Endothelial cell of umbilical vein (primary cell): ENCODE measurements around the gene TENT4A. TPM values are rescaled to one million over a fixed set of nuclear protein-coding genes. Genes with fewer than 3 reads are reported as not detected.

Experiments used
- BruUV-seq: library from RNA; stranded (reverse); fragments of 400-500 nt; replicated peaks from 2 replicates; lab custom pipeline; 2021; lab: Mats Ljungman, UMichigan
- CTCF ChIA-PET: fragments of 300-600, 350-600 bp; sonication (Branson Sonifier 250); formaldehyde crosslinking; loops from one replicate; lab custom pipeline; 2021; ENCODE audit warnings: antibody characterized with exemption, inconsistent platforms; lab: Charles Lee
- POLR2A ChIA-PET: fragments of 300-600, 350-600 bp; sonication (Branson Sonifier 250); formaldehyde crosslinking; loops from one replicate; lab custom pipeline; 2021; ENCODE audit warnings: antibody characterized with exemption, inconsistent platforms; lab: Charles Lee
- DNase-seq: peaks from one replicate; pipeline ENCODE4 v3.0.0-alpha.2; 2011; ENCODE audit warnings: low read depth, low spot score
- FAIRE-seq: peaks from 2 replicates; lab custom pipeline; 2011; peaks lifted over from hg19 to GRCh38; lab: Jason Lieb, UNC
- H2AFZ ChIP-seq: 2 replicates; pipeline ENCODE4 v1.6.0; 2012; ENCODE audit warnings: low read depth, low read length, control low read depth, inconsistent platforms
- H3K27ac ChIP-seq: 2 replicates; pipeline ENCODE4 v1.5.1; 2011; ENCODE audit warnings: low read depth, mild to moderate bottlenecking, control low read depth, low read length, moderate library complexity; ENCODE audit not compliant: insufficient read depth
- H3K27me3 ChIP-seq, 2 experiments: 2 replicates each; pipeline versions ENCODE4 v1.6.0 to v1.6.1; 2011; ENCODE audit warnings: low read length in 2 of 2, mixed read lengths in 1 of 2; ENCODE audit not compliant: control insufficient read depth in 2 of 2, insufficient read depth in 2 of 2
- H3K36me3 ChIP-seq, 2 experiments: 2 replicates in 1 of 2; 3 replicates in 1 of 2; pipeline ENCODE4 v1.5.1; 2011; ENCODE audit warnings: low read length in 2 of 2, mild to moderate bottlenecking in 1 of 2, moderate library complexity in 1 of 2; ENCODE audit not compliant: control insufficient read depth in 2 of 2, insufficient read depth in 2 of 2; ENCODE audit errors: extremely low read depth in 1 of 2
- H3K4me1 ChIP-seq: 3 replicates; pipeline ENCODE4 v1.5.1; 2011; ENCODE audit warnings: mild to moderate bottlenecking, low read length; ENCODE audit not compliant: control insufficient read depth, insufficient read depth; ENCODE audit errors: extremely low read depth
- H3K4me2 ChIP-seq: 2 replicates; pipeline ENCODE4 v1.6.1; 2011; ENCODE audit warnings: low read length, control low read depth, mixed read lengths; ENCODE audit not compliant: insufficient read depth
- H3K4me3 ChIP-seq, 3 experiments: fragments of 200-600 bp in 1 of 3; sonication (generic), shearing (Covaris generic) in 1 of 3; replicated peaks in 1 of 3; 2 replicates each; pipeline ENCODE4 v1.5.1; 2011 to 2016; ENCODE audit warnings: control low read depth in 3 of 3, low read length in 3 of 3, mild to moderate bottlenecking in 2 of 3, inconsistent platforms in 1 of 3, low read depth in 1 of 3, moderate library complexity in 1 of 3; ENCODE audit not compliant: insufficient read depth in 1 of 3
- H3K79me2 ChIP-seq: 2 replicates; pipeline ENCODE4 v1.6.0; 2012; ENCODE audit warnings: low read length, inconsistent platforms; ENCODE audit not compliant: control insufficient read depth, insufficient read depth
- H3K9ac ChIP-seq: replicated peaks from 2 replicates; pipeline ENCODE3; 2011; ENCODE audit warnings: low read length, control low read depth; ENCODE audit not compliant: insufficient read depth; ENCODE audit errors: extremely low read depth
- H3K9me1 ChIP-seq: replicated peaks from 3 replicates; pipeline ENCODE4 v1.6.0; 2011; ENCODE audit warnings: mild to moderate bottlenecking, low read length; ENCODE audit not compliant: control insufficient read depth, insufficient read depth; ENCODE audit errors: extremely low read depth
- H3K9me3 ChIP-seq: replicated peaks from 2 replicates; pipeline ENCODE4 v1.5.1; 2012; ENCODE audit warnings: low read length, inconsistent platforms; ENCODE audit not compliant: control insufficient read depth, insufficient read depth
- H4K20me1 ChIP-seq: replicated peaks from 2 replicates; pipeline ENCODE3; 2011; ENCODE audit warnings: mild to moderate bottlenecking, low read length; ENCODE audit not compliant: control insufficient read depth, insufficient read depth; ENCODE audit errors: extremely low read depth
- CTCF ChIP-seq, 2 donors: IDR thresholded peaks; 1 replicate in 1 of 2; 2 replicates in 1 of 2; pipeline ENCODE4 v1.5.1; 2011; ENCODE audit warnings: low read length in 2 of 2, mild to moderate bottlenecking in 2 of 2, moderate library complexity in 2 of 2, control low read depth in 1 of 2, inconsistent platforms in 1 of 2, low read depth in 1 of 2; ENCODE audit not compliant: insufficient read depth in 1 of 2; ENCODE audit errors: extremely low read depth in 1 of 2
- EZH2 ChIP-seq: IDR thresholded peaks from 2 replicates; pipeline ENCODE4 v1.6.1; 2012; ENCODE audit warnings: borderline replicate concordance, low read depth, mild to moderate bottlenecking, moderate library complexity, low read length, inconsistent platforms; ENCODE audit not compliant: severe bottlenecking
- FOS ChIP-seq: IDR thresholded peaks from 2 replicates; pipeline ENCODE4 v1.6.1; 2011; ENCODE audit warnings: mild to moderate bottlenecking, low read length, moderate library complexity, borderline replicate concordance; ENCODE audit not compliant: insufficient read depth
- GATA2 ChIP-seq: IDR thresholded peaks from 2 replicates; pipeline ENCODE4 v1.7.0; 2011; ENCODE audit warnings: low read depth, mild to moderate bottlenecking, moderate library complexity, mixed read lengths, low read length; ENCODE audit not compliant: insufficient read length, insufficient read depth
- JUN ChIP-seq: IDR thresholded peaks from 2 replicates; pipeline ENCODE4 v1.6.1; 2011; ENCODE audit warnings: borderline replicate concordance, low read depth; ENCODE audit not compliant: insufficient read length, insufficient read depth
- MAX ChIP-seq: IDR thresholded peaks from 2 replicates; pipeline ENCODE4 v1.6.1; 2011; ENCODE audit not compliant: insufficient read depth, insufficient read length
- MYC ChIP-seq: IDR thresholded peaks from one replicate; pipeline ENCODE4 v1.6.1; 2011; ENCODE audit warnings: mild to moderate bottlenecking, low read depth, low read length
- POLR2A ChIP-seq: IDR thresholded peaks from 2 replicates; pipeline ENCODE4 v1.6.1; 2012; ENCODE audit warnings: low read depth, mild to moderate bottlenecking, control low read depth, low read length
- POLR2AphosphoS5 ChIP-seq: IDR thresholded peaks from 2 replicates; pipeline ENCODE4 v1.6.1; 2012; ENCODE audit warnings: low read depth, mild to moderate bottlenecking, control low read depth, low read length, moderate library complexity; ENCODE audit not compliant: insufficient read depth
- dilution Hi-C: fragments of 300-500 bp; cut with MboI; formaldehyde crosslinking; loops from one replicate; pipeline ENCODE4 v1.15.0; 2019; ENCODE audit warnings: low sequenced_read_pairs; ENCODE audit not compliant: extremely low pct_ligation_motif_present
- intact Hi-C: fragments of 100-400 bp; cut with micrococcal nuclease; formaldehyde crosslinking; loops from one replicate; pipeline ENCODE4 v1.10.0; 2022
- polyA plus RNA-seq, 4 experiments: library from polyadenylated mRNA; depleted of rRNA in 3 of 4; stranded (reverse) in 3 of 4; unstranded in 1 of 4; fragments of >200 nt; gene quantifications; 2 replicates each; pipeline versions ENCODE4 v1.2.1 to v1.2.3, GENCODE V29; 2011 to 2012; ENCODE audit warnings: missing spikeins in 1 of 4
- total RNA-seq: library from RNA; stranded (reverse); gene quantifications from 2 replicates; pipeline ENCODE4 v1.2.3, GENCODE V29; 2021

The TENT4A gene
- total and polyA plus RNA-seq, 2 donors (not counting 3 experiments of a cell fraction or from before 2014, with no cell fraction given): 10.2 to 35.4 TPM

- no peak for FAIRE-seq
Observed at GRCh38 chr5:6716629-6717149, 3.5 kb downstream of the TENT4A start.

More at GRCh38 chr5:6716629-6717149, 3.5 kb downstream of the TENT4A start:
- ChIA-PET CTCF (interaction anchor here (1.3 to 1.7 kb wide), 3 partner anchors 11 to 28 kb away, joined by 3 to 5 read pairs (median 4); no protein-coding TSS in a partner anchor), POLR2A (no interaction called here)
- Histone ChIP-seq H3K4me3 (no peak overlapping the region), H3K9me3 (no peaks in the 10 kb centered on the region), H4K20me1 (peaks cover 5% of the 10 kb centered on the region), H3K4me1 (peaks cover 31% of the 10 kb centered on the region), H3K36me3 (peaks cover 0 to 2% of the 10 kb centered on the region in 2 experiments), H3K4me2 (peak overlapping the region; percentile 89), H3K79me2 (peaks cover 75% of the 10 kb centered on the region), H3K27me3 (no peaks in the 10 kb centered on the region), H2AFZ (no peak overlapping the region), H3K9me1 (no peaks in the 10 kb centered on the region), H3K9ac (no peak overlapping the region), H3K27ac (no peak overlapping the region)
- dilution Hi-C loops: no loop called here
- intact Hi-C loops: no loop called here
- DNase-seq: no peak
- BruUV-seq: no TSS peak
- no peak for TF ChIP-seq MYC
- TF ChIP-seq JUN: no peak
- TF ChIP-seq FOS: no peak
- TF ChIP-seq GATA2: no peak
- no peak for TF ChIP-seq POLR2A
- TF ChIP-seq MAX: no peak
- no peak for TF ChIP-seq EZH2
- no peak for TF ChIP-seq CTCF (IDR thresholded peaks at IDR 0.05; ENCODE audit: extremely low read depth in 1 of 2, insufficient read depth in 1 of 2, low read depth in 1 of 2, low read length in 2 of 2)
- no peak for TF ChIP-seq POLR2AphosphoS5
